Activated naive CD4-positive, alpha-beta T cell treated with anti-CD3 and anti-CD28 coated beads, Interleukin-2, amount 50 U/mL, for 16 hours (primary cell): ENCODE measurements around the gene TOX2.
A peak's percentile ranks its signal among the peaks of the same experiment; 100 is the strongest.

ENCODE experiments used
- DNase-seq: peaks from one replicate; pipeline ENCODE4 v3.0.0-alpha.2; 2020

Gene TOX2

DNA sequence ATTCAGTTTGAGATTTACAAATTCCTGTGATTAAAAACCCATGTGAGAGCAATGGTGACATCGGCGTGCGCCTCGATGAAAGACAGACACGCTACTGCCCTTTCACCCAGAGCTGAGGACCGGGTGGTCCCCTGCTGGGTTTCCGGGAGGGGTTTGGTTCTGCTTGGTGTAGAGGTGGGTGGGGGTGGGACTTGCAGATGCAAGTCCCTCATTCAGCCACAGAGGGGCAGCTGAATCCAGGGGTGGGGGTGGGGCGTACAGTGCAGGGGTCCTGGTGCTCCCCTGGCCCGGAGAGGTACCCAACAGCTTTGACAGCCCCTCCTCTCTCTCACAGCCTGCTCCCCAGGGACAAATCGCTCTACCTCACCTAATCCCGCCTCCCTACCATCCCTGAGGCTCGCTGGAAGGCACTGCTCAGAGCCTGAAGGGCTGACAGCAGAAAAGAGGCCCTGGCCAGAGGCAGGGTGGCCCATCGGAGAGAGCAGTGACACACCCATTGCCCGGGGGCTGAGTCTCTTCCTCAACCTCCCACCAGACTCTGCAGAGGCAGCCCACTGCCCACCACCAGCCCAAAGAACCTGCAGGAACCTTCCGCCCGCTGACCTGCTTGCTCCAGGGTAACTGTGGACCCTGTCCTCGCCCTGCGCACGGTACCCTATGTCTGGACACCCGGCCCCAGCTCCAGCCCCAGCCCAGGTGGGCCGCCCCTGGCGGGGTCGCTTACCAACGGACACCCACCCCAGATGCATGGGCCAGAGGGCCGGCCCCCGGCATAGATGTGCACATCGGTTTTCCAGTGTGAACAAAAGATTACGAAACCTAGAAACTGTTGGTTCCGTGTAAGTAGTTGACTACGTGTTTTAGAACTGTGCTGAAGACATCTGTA lies 153.9 kb downstream of the TOX2 start:
- DNase-seq = no peak

DNA sequence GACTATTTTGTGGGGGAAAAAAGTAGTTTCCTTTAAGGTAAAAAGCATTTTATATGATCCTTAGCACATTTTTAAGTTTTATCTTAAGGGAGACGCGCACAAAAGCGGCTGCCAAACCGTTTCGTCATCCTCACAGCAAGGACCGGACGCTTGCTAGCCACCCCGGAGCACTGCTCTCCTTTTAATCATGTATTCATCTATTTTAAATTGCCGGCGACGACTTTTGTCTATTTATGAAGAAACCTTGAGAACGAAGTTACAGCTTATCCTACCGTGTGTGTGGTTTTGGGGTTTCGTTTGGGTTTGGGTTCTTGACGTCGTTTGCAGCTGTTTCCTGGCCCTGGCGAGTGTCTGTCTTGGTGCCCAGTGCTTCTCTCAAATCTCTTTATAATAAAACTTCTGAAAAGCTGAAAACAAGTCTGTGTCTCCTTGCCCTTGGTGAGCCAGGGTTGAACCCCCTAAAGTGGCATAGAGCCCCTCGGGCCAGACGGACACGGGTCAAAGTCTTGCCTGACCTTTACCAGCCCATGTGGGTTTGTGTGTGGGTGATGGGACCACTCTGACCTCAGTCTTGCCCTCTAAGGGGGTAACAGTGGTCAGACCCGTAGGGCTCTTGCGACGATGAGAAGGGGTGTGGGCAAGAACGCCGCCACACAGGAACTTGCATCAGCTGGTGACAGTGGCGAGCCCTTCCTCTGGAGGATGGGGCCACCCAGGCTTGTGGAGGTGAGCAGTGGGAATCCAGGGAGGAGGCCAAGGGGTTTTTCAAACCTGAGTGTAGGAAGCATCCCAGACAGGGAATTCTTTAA lies 154.8 kb downstream of the TOX2 start:
- peak; percentile 42 for DNase-seq

DNA sequence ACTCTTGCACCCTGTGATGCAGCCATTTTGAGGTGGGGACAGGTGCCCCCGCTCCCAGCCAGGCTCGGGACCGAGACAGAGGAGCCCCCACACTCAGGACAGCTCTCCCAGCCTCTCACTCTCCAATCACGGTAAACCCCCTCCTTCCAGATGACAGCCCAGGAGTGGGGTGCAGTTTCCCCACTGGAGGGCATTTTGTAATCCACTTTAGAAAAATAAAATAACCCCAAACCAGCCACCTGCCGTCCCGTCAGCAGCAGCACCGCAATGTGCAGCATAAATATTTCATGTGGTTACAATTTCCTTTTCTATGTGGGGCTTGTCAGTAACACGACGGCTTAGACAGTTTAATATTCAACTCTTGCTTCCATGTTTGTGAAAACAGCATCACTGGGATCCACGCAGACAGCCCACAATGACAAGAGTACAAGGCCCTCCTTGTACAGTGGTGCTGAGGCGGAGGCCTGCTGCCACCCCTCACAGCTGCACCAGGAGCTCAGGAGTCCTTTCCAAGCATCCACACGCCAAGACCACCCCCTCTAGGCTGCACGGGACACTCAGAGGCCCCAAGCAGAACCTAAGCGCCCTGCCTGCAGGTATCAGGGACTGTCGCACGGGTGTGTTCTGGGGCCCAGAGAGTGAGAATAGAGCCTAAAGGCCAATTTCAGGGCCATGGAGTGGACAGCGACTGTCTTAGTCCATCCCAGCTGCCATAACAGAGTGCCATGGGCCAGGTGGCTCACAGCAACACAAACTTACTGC lies 155.7 kb downstream of the TOX2 start:
- DNase-seq = no peak

DNA sequence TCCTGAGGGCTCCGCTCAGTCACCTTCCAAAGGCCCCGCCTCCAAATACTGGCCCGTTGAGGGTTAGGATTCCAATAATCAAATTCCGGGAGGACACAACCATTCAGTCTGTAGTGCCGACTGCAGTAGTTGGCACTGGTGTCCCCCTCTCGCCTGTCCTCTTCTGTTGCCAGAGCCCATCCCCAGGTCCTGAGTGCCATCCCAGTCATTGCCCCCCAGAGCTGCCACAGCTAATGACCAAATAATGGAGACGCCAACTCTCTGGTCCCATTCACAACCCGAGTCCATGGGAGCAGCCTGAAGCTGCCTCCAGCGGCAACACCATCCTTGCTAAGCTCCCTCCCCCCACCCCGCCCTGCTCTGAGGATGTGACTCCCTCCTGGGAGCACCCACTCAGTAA lies 156.4 kb downstream of the TOX2 start:
- no peak for DNase-seq

DNA sequence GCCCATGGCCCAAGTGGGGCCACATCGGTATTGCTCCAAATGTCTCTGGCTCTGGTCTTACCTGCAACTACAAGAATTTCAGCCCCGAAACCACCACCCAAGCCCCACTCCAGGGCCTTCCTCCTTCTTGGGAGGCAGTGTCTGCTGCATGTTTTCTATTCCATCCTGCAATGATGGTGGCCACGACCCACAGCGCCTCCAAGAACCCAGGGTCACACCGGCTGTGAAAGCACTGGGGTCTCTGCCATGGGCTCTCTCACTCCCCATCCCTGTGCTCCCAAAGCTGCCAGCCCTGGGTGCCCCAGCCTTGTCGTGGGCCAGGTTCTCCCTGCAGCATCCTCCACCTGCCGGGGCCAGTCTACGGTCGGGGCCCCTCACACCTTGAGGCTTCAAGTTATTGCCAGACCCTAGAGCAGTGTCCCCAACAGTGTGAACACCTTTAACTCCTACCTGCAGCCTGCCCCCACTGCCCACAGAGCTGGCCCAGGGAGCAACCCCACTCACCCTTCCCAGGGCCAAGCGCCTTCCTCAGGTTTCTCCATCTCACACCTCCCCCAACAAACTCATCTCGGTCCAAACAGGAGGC lies 157.0 kb downstream of the TOX2 start:
- no peak for DNase-seq

DNA sequence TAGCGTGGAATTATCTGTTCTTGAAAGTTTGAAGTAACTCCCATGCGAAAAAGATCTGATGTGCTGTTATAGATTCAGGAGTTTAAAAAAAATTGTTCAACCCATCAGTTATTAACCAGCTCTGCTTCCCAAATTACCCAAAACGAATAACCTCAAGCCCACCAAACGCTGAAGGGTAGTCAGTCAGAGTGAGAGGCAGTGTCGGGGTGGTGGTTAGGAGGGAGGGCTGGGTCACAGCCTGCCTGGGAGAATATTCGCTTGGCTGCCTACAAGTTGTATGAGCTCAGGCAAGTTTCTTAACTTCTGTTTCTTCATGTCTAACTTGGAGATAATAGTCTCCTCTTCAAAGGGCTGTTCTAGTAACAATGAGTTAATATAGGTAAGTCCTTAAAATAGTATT lies 157.7 kb downstream of the TOX2 start:
- no peak for DNase-seq

DNA sequence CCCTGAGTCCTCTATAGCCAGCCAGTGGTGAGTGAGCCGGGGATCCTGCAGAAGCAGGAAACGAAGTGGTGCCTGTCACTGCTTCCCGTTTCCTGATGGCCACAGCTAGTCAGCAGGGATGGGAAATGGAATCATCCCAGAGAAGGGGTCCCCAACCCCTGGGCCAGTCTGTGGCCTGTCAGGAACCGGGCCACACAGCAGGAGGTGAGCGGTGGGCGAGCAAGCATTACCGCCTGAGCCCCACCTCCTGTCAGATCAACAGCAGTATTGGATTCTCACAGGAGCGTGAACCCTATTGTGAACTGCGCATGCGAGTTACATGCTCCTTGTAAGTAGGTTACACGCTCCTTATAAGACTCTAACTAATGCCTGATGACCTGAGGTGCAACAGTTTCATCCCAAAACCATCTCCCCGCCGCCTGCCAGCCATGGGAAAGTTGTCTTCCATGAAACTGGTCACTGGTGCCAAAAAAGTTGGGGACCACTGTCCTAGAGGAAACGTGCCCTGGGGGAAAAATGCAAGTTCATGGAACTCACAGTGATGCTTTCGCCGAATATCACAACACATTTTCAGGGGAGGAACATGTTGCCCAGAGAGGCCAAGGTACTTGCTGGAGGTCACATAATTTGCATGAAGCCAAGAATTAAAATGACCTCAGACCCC lies 158.5 kb downstream of the TOX2 start:
- DNase-seq = no peak

DNA sequence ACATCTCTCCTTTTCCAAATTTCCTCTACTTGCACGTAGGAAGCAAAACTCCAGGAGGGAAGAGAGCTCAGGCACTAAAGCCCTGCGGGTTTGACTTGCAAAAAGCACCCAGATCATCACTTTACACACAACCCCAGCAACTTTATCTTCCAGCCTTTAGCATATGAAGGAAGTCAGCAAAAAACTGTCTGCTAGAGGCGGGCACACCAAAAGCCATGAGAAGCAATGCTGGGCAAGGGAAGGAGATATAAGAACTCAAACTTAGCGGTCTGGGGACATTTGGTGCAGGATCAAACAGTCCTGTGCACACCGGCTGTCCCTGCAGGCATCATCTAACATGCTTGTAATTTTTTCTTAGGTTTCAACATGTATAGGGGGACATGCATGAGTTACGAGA lies 159.0 kb downstream of the TOX2 start:
- no peak for DNase-seq

DNA sequence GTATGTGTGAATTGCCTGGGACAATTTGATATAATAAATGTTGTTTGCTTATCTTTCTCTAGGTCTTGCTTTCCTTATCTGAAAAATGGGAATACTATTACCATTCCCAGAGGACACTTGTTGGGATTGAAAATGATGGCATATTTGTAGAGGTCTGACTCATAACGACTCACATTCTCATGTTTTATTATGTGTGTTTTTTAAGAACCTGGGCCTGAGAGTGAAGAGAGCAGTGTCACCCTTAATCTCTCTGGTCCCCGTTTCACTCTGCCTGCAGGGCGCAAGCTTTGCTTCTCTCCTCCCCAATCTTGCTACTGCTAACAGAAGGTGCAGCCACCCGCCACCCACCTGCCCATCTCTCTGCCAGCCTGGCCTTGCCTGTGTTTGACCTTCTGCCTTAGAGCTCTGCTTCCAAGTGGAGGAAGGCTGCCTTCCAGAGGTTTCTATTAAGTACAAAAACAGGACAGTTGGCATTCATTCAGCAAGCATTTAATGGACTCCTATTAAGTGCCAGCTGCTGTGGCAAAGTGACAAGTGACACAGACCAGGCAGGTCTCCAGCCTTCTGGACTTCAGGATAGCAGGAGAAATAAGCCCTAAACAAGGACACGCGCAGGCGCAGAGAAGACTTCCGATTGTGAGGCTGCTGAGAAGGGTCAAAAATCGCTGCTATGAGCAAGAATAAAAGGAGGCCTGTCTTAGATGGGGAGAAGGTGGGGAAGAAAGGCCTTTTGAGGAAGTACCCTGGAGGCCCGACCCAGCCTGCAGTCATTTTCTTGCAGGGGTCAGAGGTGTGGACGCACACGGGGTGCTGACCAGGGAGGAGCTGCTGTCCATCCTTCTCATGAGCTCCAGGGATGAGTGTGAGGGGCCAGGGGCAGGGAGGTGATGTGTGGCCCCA lies 159.8 kb downstream of the TOX2 start:
- DNase-seq = no peak

DNA sequence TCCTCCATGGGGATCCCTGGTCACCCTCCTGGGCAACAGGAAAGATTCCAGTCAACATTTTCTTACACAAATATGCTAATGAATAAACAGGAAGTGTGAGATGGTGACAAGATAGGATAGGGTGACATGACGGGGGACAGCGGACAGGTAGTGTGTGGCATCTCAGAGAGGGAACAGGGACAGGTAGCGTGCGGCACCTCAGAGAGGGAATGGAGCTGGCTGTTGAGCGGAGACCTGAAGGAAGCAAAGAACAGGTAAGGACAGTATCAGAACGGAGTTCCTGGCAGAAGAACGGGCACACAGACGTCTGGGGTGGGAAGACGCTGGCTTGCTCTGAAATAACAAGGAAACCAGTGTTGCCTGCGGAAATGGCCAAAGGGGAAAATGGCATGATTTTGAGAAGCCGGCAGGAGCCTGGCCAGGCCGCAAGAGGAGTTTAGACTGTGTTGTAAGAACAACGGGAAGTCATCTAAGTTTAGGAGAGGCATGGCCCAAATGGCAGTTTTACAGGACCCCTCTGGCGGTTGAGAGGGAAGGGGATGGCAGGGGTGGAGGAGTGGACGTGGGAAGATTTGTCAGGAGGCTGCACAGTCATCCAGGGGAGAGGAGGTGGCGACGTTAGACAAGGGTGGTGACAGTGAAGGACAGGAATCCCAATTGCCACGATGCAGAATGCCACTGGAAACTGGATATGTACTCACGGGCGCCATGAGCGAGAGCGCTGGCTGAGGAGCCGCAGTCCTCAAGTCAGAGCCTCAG lies 160.7 kb downstream of the TOX2 start:
- no peak for DNase-seq

DNA sequence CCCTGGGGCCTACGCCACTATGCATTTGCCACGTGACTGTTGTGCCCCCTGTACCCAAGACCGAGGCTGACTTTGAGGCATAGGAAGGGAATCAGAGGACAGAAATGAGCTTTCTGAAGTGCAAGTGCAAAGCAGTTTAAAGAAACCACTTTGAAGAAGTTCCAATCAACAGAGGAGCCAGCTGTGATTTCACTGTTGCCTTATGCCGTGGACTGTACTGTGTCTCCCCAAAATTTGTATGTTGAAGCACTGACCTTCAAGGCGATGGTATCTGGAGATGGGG lies 161.2 kb downstream of the TOX2 start:
- DNase-seq = no peak

DNA sequence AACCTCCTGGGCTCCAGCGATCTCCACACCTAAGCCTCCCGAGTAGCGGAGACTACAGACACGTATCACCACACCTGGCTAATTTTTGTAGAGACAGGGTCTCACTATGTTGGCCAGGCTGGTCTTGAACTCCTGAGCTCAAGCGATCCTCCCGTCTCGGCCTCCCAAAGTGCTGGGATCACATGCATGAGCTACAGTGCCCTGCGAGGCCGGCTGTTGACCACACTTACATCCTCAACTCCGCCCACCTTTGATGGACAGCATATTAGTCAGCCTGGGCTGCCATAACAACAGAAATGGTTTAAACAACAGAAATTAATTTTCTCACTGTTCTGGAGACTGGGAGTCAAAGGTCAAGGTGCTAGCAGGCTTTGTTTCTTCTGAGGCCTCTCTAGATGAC lies 164.6 kb downstream of the TOX2 start:
- DNase-seq = no peak

DNA sequence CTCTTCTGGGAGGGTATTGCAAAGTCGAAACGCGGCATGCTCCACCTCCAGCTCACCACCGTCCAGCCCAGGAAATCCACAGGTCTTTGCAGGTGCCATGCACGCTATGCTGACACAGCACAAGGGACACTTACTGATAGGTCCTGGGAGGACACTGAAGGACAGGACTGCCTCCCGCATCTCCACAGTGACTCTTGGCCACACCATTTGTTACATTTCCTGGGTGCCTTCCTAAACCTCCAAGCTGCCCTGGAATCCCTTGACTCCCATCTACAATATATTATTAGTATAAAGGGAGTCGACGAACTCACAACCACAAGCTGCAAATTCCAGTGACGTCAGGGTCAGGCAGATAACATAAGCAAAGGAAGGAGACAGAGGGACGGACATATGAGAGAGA lies 165.4 kb downstream of the TOX2 start:
- DNase-seq = no peak

DNA sequence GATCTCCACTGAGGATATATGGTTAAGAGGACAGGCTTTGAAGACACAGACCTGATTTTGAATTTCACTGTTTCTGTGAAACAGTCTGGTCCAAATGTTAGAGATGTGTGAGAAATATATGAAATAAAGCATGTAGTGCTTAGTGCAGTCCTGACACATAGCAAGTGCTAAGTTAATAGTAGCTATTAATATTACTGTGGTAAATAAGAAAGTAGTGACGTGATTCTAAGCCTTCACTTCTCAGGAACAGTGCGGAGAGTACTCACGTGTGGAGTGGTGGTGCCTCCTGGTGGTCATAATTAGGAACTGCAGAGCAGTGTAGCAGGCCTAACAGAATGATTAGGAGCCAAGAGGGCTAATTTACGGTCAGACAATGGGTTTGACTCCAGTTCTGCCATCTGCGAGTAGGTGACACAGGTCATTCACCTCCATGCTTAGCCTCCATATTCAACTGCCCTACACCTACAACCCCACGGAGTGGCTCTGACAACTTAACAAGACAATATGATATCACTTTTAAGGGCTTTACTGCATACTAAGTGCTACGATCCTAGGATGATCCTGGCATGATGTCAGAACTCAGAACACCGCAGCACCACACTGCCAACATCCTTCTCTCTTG lies 166.1 kb downstream of the TOX2 start:
- peak; percentile 75 for DNase-seq

DNA sequence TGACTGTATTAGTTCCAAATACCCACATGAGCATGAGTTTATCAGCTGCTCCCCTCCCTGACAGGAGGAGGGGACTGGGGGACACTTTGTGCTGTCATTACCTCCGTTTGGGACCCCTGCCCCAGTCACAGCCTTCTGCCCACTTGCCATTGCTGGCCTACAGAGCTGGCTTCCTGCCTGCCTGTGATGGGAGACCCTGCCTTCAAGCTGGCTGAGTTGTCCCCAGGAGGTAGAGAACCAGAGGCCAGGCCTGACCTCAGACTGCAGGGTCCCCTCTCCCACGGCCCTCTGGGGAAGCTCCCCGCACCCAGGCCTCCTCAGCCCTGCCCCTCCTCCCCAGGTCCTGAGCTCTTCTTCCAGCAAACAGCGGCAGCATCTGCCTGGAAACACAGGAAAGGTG lies 166.8 kb downstream of the TOX2 start:
- DNase-seq = no peak

DNA sequence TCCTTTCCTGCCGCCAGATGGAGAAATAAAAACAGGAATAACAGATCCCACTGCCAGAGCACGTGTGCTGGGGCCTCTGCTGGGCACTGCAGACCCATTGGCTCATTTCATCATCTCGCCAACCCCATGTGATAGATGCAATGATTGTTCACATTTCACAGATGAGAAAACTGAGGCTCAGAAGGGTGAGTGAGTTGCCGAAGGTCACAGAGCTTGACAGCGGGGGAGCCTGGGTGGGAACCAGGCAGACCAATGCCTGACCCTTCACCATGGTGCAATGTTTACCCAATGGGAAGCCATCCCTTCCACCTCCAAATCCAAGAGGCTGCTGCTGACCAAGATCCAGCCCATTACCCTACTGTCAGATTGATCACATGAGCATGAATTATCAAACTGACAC lies 167.2 kb downstream of the TOX2 start:
- no peak for DNase-seq

DNA sequence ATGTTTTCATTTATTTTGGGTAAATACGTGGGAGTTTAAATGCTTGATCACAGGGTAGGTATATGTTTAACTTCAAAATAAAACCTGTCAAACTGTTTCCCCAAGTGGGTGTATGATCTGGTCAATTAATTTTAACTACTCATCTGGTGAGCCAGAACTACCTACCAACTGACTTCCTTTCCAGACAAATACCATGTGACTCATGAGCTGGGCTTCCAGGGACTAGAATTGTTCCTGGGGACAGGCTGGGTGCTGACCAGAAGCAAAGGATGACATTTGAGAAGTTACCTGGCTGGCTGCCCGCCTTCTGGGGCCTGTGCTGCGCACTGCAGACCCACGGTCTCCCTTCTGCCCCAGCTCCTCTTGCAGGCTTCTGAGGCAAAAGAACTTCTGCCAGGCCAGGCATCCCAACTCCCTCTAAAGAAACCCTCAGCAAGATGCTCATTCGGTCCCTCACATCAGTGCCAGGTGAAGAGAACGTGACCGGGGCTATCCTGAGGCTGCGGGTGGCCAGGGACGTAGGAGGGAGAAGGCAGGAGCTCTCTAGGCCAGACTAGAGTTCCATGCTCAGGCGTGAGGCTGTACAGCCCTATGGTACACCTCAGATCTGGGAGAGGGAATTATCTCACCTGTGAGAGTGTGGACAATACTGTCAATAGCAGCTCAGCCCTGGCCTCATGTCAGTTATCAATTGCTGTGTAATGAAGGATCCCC lies 168.7 kb downstream of the TOX2 start:
- DNase-seq = no peak

DNA sequence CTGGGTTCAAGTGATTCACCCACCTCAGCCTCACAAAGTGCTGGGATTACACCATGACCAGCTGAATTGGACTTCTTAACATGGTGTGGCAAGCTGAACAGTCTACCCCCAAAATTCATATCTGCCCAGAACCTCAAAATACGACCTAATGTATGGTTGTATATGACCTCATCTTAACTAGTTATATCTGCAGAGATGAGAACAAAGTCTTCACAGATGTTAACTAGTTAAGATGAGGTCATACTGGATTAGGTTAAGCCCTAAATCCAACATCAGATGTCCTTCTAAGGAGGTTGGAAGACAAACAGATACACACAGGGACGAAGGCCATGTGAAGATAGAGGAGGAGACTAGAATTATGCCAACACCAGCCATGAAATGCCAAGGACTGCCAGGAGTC lies 169.8 kb downstream of the TOX2 start:
- no peak for DNase-seq

DNA sequence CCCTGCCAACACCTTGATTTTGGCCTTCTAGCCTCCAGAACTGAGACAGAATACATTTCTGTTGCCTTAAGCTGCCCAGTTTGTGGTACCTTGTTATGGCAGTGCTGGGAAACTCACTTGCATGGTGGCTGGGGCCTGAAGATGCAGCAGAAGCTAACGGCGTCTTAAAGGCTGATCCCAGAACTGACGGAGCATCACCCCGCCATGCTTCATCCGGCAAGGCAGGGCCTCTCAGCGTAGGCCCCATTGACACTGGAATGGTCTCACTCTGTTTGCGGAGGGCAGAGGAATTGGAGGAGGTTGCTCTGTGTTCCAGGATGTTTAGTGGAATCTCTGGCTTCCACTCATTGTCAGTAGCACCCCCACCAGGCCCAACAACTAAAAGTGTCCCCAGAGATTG lies 170.2 kb downstream of the TOX2 start:
- DNase-seq = no peak
